ENCODE measurements around the gene CDH4. TPM values are rescaled to one million over a fixed set of nuclear protein-coding genes. Genes with fewer than 3 reads are reported as not detected.

CDH4 gene
- total RNA-seq, 2 experiments from 2014 or later, result 0.11 to 0.18 TPM

DNA sequence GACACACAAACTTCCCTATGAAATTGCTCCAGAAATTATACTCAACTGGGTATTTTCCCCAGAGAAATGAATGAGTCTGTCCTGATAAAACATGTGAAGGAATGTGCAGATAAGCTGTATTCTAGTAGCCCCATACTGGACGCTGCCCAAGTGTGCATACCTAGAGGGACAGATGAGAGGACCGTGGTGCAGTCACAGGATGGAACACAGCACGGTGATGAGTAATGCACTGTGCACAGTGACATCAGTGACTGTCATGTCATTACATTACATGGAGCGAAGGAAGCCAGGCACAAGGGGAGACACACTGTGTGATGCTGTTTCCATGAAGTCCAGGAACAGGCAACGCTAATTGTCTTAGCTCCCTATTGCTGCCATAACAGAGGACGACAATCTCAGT, 155.5 kb downstream of the CDH4 start:
- no peak overlapping the region for H3K27ac Mint-ChIP-seq

GRCh38 chr20:61408951-61409740, 157.1 kb downstream of the CDH4 start:
- CTCF ChIA-PET, result no interaction called here
- no peak overlapping the region for H3K4me3 Mint-ChIP-seq

More for the DNA sequence above, 155.5 kb downstream of the CDH4 start:
- no peaks in the 10 kb centered on the region for H3K4me1 Mint-ChIP-seq (ENCODE audit: low read depth)
- intact Hi-C loops (cut with micrococcal nuclease), result no loop called here
- TF ChIP-seq CTCF (IDR thresholded peaks at IDR 0.05), result no peak
- peaks cover 3% of the 10 kb centered on the region for H3K9me3 Mint-ChIP-seq
- POLR2A ChIA-PET, result interaction anchor here (1.3 kb wide), 1 partner anchor 11 kb away, joined by 3 read pairs; no protein-coding TSS in a partner anchor
- H3K4me3 Mint-ChIP-seq, result no peak overlapping the region
- no peaks in the 10 kb centered on the region for H3K27me3 Mint-ChIP-seq
- CTCF ChIA-PET, result no interaction called here
- H3K36me3 Mint-ChIP-seq (ENCODE audit: low read depth), result no peaks in the 10 kb centered on the region
- no peak for DNase-seq
- ATAC-seq, result no peak

DNA sequence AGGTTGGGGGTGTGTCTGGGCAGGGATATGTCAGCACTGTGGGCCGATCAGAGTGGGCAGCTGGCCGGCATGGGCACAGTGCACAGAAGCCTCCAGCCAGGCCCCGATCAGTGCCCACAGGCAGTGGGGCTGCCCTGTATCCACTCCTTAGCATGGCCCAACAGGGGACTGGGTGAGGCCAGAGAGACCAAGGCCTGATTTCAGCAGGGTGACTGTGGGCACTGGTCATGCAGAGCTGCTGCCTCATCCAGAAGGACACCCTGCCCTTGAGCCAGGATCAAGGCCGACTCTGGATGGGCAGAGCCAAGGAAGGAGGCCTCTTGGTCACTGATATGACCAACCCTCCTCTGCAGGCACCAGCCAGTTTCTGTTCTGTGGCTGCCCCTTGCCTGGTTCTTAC, 159.7 kb downstream of the CDH4 start:
- no peak for ATAC-seq
- no peaks in the 10 kb centered on the region for H3K4me1 Mint-ChIP-seq (ENCODE audit: low read depth)
- no peaks in the 10 kb centered on the region for H3K36me3 Mint-ChIP-seq (ENCODE audit: low read depth)
- CTCF ChIA-PET, result no interaction called here
- DNase-seq, result no peak
- intact Hi-C loops (cut with micrococcal nuclease), result no loop called here
- H3K27ac Mint-ChIP-seq, result no peak overlapping the region
- no peaks in the 10 kb centered on the region for H3K27me3 Mint-ChIP-seq
- POLR2A ChIA-PET, result no interaction called here
- H3K9me3 Mint-ChIP-seq, result peaks cover 4% of the 10 kb centered on the region
- TF ChIP-seq CTCF (IDR thresholded peaks at IDR 0.05), result no peak
- no peak overlapping the region for H3K4me3 Mint-ChIP-seq

More at GRCh38 chr20:61408951-61409740, 157.1 kb downstream of the CDH4 start:
- DNase-seq (no peak), ATAC-seq (no peak)
- no peak for TF ChIP-seq CTCF (IDR thresholded peaks at IDR 0.05)
- H3K27me3 Mint-ChIP-seq, result no peaks in the 10 kb centered on the region
- intact Hi-C loops (cut with micrococcal nuclease), result no loop called here
- POLR2A ChIA-PET, result interaction anchor here (0.8 kb wide), 1 partner anchor 318 kb away, joined by 3 read pairs; no protein-coding TSS in a partner anchor
- H3K36me3 Mint-ChIP-seq (ENCODE audit: low read depth), result no peaks in the 10 kb centered on the region
- H3K27ac Mint-ChIP-seq, result no peak overlapping the region
- H3K9me3 Mint-ChIP-seq, result peaks cover 3% of the 10 kb centered on the region
- H3K4me1 Mint-ChIP-seq (ENCODE audit: low read depth), result no peaks in the 10 kb centered on the region

DNA sequence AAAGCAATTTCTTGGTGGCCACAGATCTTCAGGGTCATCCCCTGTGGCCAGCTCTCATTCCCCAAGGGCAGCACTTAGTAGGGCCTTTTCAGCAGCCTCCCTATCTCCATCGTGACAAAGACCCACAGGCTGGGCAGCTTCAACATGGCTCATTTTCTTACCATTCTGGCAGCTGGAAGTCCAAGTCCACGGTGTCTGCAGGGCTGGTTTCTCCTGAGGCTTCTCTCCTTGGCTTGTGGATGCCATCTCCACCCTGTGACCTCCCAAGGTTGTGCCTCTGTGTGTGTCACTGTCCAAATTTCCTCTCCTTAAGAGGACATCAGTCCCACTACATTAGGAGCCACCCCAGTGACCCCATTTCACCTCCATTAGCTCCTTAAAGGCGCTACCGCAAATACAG, 161.7 kb downstream of the CDH4 start:
- intact Hi-C loops (cut with micrococcal nuclease), result no loop called here
- DNase-seq (no peak), ATAC-seq (no peak)
- Mint-ChIP-seq H3K4me1 (ENCODE audit: low read depth) (no peaks in the 10 kb centered on the region), H3K4me3 (no peak overlapping the region), H3K36me3 (ENCODE audit: low read depth) (no peaks in the 10 kb centered on the region), H3K27ac (no peak overlapping the region), H3K9me3 (peaks cover 2% of the 10 kb centered on the region), H3K27me3 (no peaks in the 10 kb centered on the region)
- ChIA-PET CTCF (no interaction called here), POLR2A (no interaction called here)
- no peak for TF ChIP-seq CTCF (IDR thresholded peaks at IDR 0.05)

- ChIA-PET POLR2A (no interaction called here), CTCF (no interaction called here)
- TF ChIP-seq CTCF (IDR thresholded peaks at IDR 0.05), result no peak
- DNase-seq, result no peak
- Mint-ChIP-seq H3K4me3 (no peak overlapping the region), H3K27me3 (no peaks in the 10 kb centered on the region), H3K36me3 (ENCODE audit: low read depth) (no peaks in the 10 kb centered on the region), H3K9me3 (peaks cover 2% of the 10 kb centered on the region), H3K4me1 (ENCODE audit: low read depth) (no peaks in the 10 kb centered on the region), H3K27ac (no peak overlapping the region)
- ATAC-seq, result no peak
- intact Hi-C loops (cut with micrococcal nuclease), result no loop called here
Measured at GRCh38 chr20:61414455-61414991, 162.5 kb downstream of the CDH4 start.
